Activated T-cell treated with anti-CD3 and anti-CD28 coated beads, Interleukin-2, amount 50 U/mL, for 4 hours (primary cell): ENCODE data around the gene DMD. TPM values are rescaled to one million over a fixed set of nuclear protein-coding genes. Genes with fewer than 3 reads are reported as not detected.

Experiments
- ATAC-seq, 2 donors: fragments of 200-7000 bp; cut with Tn5 transposase; one replicate each; pipeline ENCODE4 v1.10.0; 2021
- DNase-seq: peaks from one replicate; pipeline ENCODE4 v3.0.0-alpha.2; 2020
- H3K27me3 Mint-ChIP-seq: one replicate; pipeline ENCODE4 v1.8.0; 2021; ENCODE audit warnings: low read depth, mixed read lengths
- H3K36me3 Mint-ChIP-seq: one replicate; pipeline ENCODE4 v1.8.0; 2022; ENCODE audit warnings: mixed read lengths; ENCODE audit not compliant: insufficient read depth
- H3K4me1 Mint-ChIP-seq: one replicate; pipeline ENCODE4 v1.8.0; 2021; ENCODE audit warnings: low read depth, mixed read lengths
- H3K4me3 Mint-ChIP-seq: one replicate; pipeline ENCODE4 v1.8.0; 2021; ENCODE audit warnings: mild to moderate bottlenecking, moderate library complexity, mixed read lengths
- H3K9me3 Mint-ChIP-seq: one replicate; pipeline ENCODE4 v1.8.0; 2021; ENCODE audit warnings: mixed read lengths
- total RNA-seq, 3 donors: library from RNA; stranded (reverse); gene quantifications; one replicate each; pipeline ENCODE4 v1.2.1, GENCODE V29; 2021

The DMD gene
- total RNA-seq, 3 donors from 2014 or later = 0.29 to 1.4 (median 0.40) TPM

- Mint-ChIP-seq H3K9me3 (no peaks in the 10 kb centered on the region), H3K27me3 (no peaks in the 10 kb centered on the region), H3K4me1 (no peaks in the 10 kb centered on the region), H3K36me3 (no peaks in the 10 kb centered on the region), H3K4me3 (no peak overlapping the region)
- DNase-seq (no peak), ATAC-seq (no peak)
Observed at GRCh38 chrX:33045245-33045644, 166.1 kb downstream of the DMD start.

GRCh38 chrX:33041141-33041540 lies 170.2 kb downstream of the DMD start:
- no peaks in the 10 kb centered on the region for H3K4me1 Mint-ChIP-seq
- ATAC-seq (no peak), DNase-seq (no peak)
- no peak overlapping the region for H3K4me3 Mint-ChIP-seq
- H3K36me3 Mint-ChIP-seq = no peaks in the 10 kb centered on the region
- H3K9me3 Mint-ChIP-seq = no peaks in the 10 kb centered on the region
- no peaks in the 10 kb centered on the region for H3K27me3 Mint-ChIP-seq

DNA sequence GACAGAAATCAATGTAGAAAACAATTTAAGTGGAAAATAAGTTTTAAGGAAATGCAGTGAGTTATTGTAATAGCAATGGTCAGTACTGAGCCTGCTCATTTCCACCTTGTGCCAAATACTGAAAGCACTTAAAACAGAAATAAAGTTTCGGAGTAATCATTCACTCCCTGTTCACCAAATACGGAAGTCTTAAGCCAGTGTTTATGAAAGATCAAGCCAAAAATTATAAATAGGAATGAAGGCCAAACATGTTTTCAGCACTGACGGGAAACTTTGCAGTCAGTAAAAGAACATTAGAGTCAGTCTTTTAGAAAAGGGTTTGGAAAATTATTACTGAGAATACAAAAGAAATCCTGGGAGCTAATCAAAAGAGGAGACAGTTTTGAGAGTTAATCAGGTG lies 178.6 kb downstream of the DMD start:
- Mint-ChIP-seq H3K27me3 (no peaks in the 10 kb centered on the region), H3K4me3 (no peak overlapping the region), H3K4me1 (no peaks in the 10 kb centered on the region), H3K9me3 (peaks cover 1% of the 10 kb centered on the region), H3K36me3 (no peaks in the 10 kb centered on the region)
- DNase-seq = no peak
- ATAC-seq = no peak

DNA sequence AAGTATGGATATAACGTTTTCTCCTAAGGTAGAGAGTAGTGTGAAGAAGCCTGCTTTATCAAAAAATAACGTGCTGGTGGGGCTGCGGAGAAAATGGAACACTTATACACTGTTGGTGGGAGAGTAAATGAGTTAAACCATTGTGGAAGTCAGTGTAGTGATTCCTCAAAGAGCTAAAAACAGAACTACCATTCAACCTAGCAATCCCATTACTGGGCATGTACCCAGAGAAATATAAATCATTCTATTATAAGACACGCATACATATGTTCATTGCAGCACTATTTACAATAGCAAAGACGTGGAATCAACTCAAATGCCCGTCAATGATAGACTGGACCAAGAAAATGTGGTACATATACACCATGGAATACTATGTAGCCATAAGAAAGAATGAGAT lies 196.4 kb downstream of the DMD start:
- no peak overlapping the region for H3K4me3 Mint-ChIP-seq
- no peaks in the 10 kb centered on the region for H3K36me3 Mint-ChIP-seq
- no peak for ATAC-seq
- H3K9me3 Mint-ChIP-seq = peaks cover 4% of the 10 kb centered on the region
- no peak for DNase-seq
- H3K27me3 Mint-ChIP-seq = no peaks in the 10 kb centered on the region
- no peaks in the 10 kb centered on the region for H3K4me1 Mint-ChIP-seq

- H3K9me3 Mint-ChIP-seq = peaks cover 4% of the 10 kb centered on the region
- H3K4me1 Mint-ChIP-seq = no peaks in the 10 kb centered on the region
- no peak overlapping the region for H3K4me3 Mint-ChIP-seq
- DNase-seq (no peak), ATAC-seq (no peak)
- H3K27me3 Mint-ChIP-seq = no peaks in the 10 kb centered on the region
- no peaks in the 10 kb centered on the region for H3K36me3 Mint-ChIP-seq
Observed at GRCh38 chrX:33014086-33014485, 197.3 kb downstream of the DMD start.

DNA sequence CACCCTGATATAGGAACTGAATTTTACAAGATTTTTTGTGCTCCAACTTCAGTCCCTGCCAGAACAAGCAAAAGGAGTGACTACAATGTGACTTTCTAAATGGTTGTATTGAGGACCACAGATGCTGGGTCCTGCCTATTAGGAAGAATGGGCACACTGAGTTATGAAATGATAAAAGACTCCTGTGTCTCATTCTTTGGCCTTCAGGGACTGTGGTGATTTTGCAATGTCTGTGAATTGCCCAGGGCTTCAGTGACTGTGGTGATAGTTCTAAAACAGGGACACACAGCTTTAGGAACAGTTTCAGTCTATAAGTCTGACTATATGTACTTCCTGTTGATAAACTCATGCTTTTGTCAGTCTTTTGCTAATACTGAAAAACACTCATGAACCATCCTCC lies 210.2 kb downstream of the DMD start:
- Mint-ChIP-seq H3K4me3 (no peak overlapping the region), H3K9me3 (peaks cover 3% of the 10 kb centered on the region), H3K27me3 (no peaks in the 10 kb centered on the region), H3K4me1 (no peaks in the 10 kb centered on the region), H3K36me3 (no peaks in the 10 kb centered on the region)
- no peak for ATAC-seq
- no peak for DNase-seq

- no peaks in the 10 kb centered on the region for H3K4me1 Mint-ChIP-seq
- no peaks in the 10 kb centered on the region for H3K9me3 Mint-ChIP-seq
- ATAC-seq (no peak), DNase-seq (no peak)
- H3K36me3 Mint-ChIP-seq = no peaks in the 10 kb centered on the region
- no peaks in the 10 kb centered on the region for H3K27me3 Mint-ChIP-seq
- no peak overlapping the region for H3K4me3 Mint-ChIP-seq
Observed at GRCh38 chrX:32998776-32999175, 212.6 kb downstream of the DMD start.

DNA sequence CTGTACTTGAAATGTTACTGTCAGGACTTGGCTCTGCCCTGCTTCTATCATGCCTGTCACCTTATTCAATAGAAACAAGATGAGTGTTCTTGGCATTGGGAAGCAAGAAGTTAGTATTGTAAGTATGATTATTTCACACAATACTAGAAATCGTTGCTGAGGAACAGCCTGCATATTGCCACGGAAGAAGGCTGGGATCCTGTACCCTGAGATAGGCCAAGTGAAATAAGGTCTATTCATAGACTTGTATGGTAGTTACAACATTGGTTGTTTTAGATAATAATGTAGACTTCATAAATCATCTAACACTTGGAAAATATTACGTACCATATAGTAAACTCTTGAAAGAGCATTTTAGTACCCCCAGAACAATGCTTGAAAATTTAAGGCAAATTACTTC lies 215.9 kb downstream of the DMD start:
- Mint-ChIP-seq H3K4me1 (no peaks in the 10 kb centered on the region), H3K36me3 (no peaks in the 10 kb centered on the region), H3K27me3 (no peaks in the 10 kb centered on the region), H3K9me3 (no peaks in the 10 kb centered on the region), H3K4me3 (no peak overlapping the region)
- no peak for DNase-seq
- ATAC-seq = no peak

DNA sequence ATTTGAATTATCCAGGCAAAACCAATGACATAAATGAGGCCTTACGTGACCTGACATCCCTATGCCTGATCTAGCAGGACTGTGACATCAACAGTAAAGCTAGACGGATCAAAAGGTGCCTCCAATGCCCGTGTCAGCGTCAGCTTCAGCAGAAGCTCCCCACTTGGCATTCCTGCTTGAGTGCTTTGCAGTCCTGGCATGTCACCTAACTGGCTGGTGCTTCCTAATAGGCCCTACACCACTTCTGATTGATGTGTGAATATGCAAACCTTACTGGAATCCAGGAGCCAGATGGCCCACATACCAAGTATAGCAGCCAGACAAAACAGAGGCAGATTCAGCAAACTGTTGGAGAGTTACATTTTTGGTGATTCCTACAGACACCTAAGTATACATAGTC lies 224.2 kb downstream of the DMD start:
- DNase-seq = no peak
- Mint-ChIP-seq H3K4me3 (no peak overlapping the region), H3K9me3 (no peaks in the 10 kb centered on the region), H3K27me3 (no peaks in the 10 kb centered on the region), H3K36me3 (no peaks in the 10 kb centered on the region), H3K4me1 (no peaks in the 10 kb centered on the region)
- ATAC-seq = no peak

DNA sequence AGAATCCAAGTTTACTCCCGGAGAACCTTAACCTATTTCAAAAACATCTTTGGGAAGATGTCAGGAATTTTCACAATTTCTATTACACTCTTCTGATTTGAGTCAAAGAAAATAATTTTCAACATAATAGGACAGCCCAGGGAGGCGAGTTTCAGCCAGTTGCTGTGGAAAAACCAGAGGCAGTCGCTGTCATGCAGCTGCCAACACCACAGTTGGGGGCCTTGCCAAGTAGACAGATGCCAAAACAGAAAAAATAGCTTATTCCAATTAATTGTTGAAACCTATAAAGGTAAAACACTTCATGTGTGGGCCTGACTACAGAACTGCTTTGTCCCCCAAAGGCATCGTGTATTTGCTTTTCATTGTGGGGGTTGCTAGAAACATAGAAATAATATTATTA lies 225.8 kb downstream of the DMD start:
- no peak overlapping the region for H3K4me3 Mint-ChIP-seq
- DNase-seq (no peak), ATAC-seq (no peak)
- no peaks in the 10 kb centered on the region for H3K27me3 Mint-ChIP-seq
- no peaks in the 10 kb centered on the region for H3K36me3 Mint-ChIP-seq
- no peaks in the 10 kb centered on the region for H3K4me1 Mint-ChIP-seq
- no peaks in the 10 kb centered on the region for H3K9me3 Mint-ChIP-seq

GRCh38 chrX:32966821-32967355 lies 244.5 kb downstream of the DMD start:
- DNase-seq (no peak), ATAC-seq (no peak)
- Mint-ChIP-seq H3K4me1 (no peaks in the 10 kb centered on the region), H3K4me3 (no peak overlapping the region), H3K36me3 (no peaks in the 10 kb centered on the region), H3K27me3 (no peaks in the 10 kb centered on the region), H3K9me3 (peaks cover 3% of the 10 kb centered on the region)

GRCh38 chrX:32954125-32954524 lies 257.2 kb downstream of the DMD start:
- Mint-ChIP-seq H3K36me3 (no peaks in the 10 kb centered on the region), H3K4me3 (no peak overlapping the region), H3K4me1 (no peaks in the 10 kb centered on the region), H3K27me3 (no peaks in the 10 kb centered on the region), H3K9me3 (no peaks in the 10 kb centered on the region)
- DNase-seq (no peak), ATAC-seq (no peak)

DNA sequence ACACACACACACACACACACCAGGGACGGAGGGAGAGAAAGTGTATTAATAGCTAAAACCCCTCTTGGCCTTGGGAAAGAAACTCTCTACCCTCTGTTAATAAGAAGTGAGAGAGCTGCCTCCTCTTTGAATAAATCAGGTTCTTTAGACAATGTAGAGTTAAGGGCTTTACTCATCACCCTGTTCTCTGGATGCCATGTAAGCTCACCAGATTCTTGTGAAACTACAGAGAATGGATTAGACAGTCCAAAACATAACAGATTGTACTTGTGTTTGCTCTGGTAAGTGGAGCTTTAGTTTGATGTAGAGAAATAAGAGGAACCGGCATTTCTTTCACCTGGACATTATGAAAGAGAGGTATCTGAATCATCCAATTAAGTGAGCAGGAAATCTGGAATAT lies 263.2 kb downstream of the DMD start:
- Mint-ChIP-seq H3K36me3 (no peaks in the 10 kb centered on the region), H3K4me1 (no peaks in the 10 kb centered on the region), H3K9me3 (no peaks in the 10 kb centered on the region), H3K4me3 (no peak overlapping the region), H3K27me3 (no peaks in the 10 kb centered on the region)
- DNase-seq (no peak), ATAC-seq (no peak)

- no peak overlapping the region for H3K4me3 Mint-ChIP-seq
- no peaks in the 10 kb centered on the region for H3K36me3 Mint-ChIP-seq
- no peaks in the 10 kb centered on the region for H3K27me3 Mint-ChIP-seq
Observed at GRCh38 chrX:32937043-32937442, 274.3 kb downstream of the DMD start.

GRCh38 chrX:32933548-32933947 lies 277.8 kb downstream of the DMD start:
- Mint-ChIP-seq H3K36me3 (no peaks in the 10 kb centered on the region), H3K4me3 (no peak overlapping the region), H3K9me3 (no peaks in the 10 kb centered on the region), H3K4me1 (no peaks in the 10 kb centered on the region), H3K27me3 (no peaks in the 10 kb centered on the region)
- no peak for DNase-seq
- no peak for ATAC-seq

More at GRCh38 chrX:32937043-32937442, 274.3 kb downstream of the DMD start:
- ATAC-seq (no peak), DNase-seq (no peak)
- H3K9me3 Mint-ChIP-seq = peaks cover 6% of the 10 kb centered on the region
- H3K4me1 Mint-ChIP-seq = no peaks in the 10 kb centered on the region

DNA sequence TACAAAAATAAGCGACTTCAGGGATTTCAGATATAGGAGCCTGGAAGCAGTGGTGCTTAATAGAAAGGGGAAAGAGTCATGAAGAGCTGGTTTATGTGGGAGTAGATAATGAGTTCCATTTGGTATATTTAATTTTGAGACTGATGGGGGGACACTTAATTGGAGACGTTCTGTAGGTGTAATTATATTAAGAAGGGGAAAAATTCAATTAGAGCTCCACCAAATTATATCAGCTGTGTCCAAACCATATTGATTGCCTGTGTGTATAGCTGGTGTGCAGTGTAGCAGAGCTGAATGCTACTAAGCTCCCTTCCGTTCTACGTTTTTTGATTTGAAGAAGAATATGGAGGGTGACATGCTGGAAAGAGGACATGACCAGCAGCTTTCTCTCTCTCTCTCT lies 282.3 kb downstream of the DMD start:
- DNase-seq (no peak), ATAC-seq (no peak)
- Mint-ChIP-seq H3K36me3 (no peaks in the 10 kb centered on the region), H3K9me3 (no peaks in the 10 kb centered on the region), H3K27me3 (no peaks in the 10 kb centered on the region), H3K4me1 (no peaks in the 10 kb centered on the region), H3K4me3 (no peak overlapping the region)
